K562 (cell line): ENCODE data around the gene GPER1. TPM values are rescaled to one million over a fixed set of nuclear protein-coding genes. Genes with fewer than 3 reads are reported as not detected.

ENCODE experiments used
- ATAC-seq: fragments of 200-7000 bp; cut with Tn5 transposase; 3 replicates; pipeline ENCODE4 v1.9.1; 2020; ENCODE audit warnings: moderate library complexity
- BruUV-seq: library from RNA; stranded (reverse); fragments of 400-500 nt; replicated peaks from 2 replicates; lab custom pipeline; 2021; lab: Mats Ljungman, UMichigan
- CTCF ChIA-PET: fragments of 300-600 bp; formaldehyde crosslinking; extraction: SDS; loops from one replicate; lab custom pipeline; 2021; ENCODE audit warnings: low intra/inter-chr PET ratio; lab: Yijun Ruan, JAX
- POLR2A ChIA-PET: fragments of 300-600, 350-650 bp; sonication (Branson Sonifier 250); formaldehyde crosslinking; extraction: SDS; loops from one replicate; lab custom pipeline; 2021; ENCODE audit warnings: antibody characterized with exemption, inconsistent platforms; lab: Yijun Ruan, JAX
- DNase-seq, 4 experiments: peaks; one replicate each; pipeline versions ENCODE4 v3.0.0 to v3.0.0-alpha.2; 2011 to 2018; ENCODE audit warnings: low spot score in 3 of 4, mixed read lengths in 3 of 4; ENCODE audit errors: extremely low read depth in 1 of 4
- FAIRE-seq: peaks from 2 replicates; lab custom pipeline; 2011; peaks lifted over from hg19 to GRCh38; lab: Jason Lieb, UNC
- H2AFZ ChIP-seq: 2 replicates; pipeline ENCODE4 v1.6.0; 2011; ENCODE audit warnings: low read depth, low read length, control low read depth, inconsistent platforms
- H3K27ac ChIP-seq: fragments of 200-600 bp; 3 replicates; pipeline ENCODE4 v1.8.0; 2011; ENCODE audit warnings: low read depth, mild to moderate bottlenecking, control low read depth, inconsistent platforms, low read length, moderate library complexity, mixed read lengths; ENCODE audit errors: extremely low read depth
- H3K27me3 ChIP-seq, 2 experiments: fragments of 300-600 bp in 1 of 2; 2 replicates in 1 of 2; 3 replicates in 1 of 2; pipeline versions ENCODE4 v1.6.0 to v1.8.0; 2011; ENCODE audit warnings: inconsistent platforms in 2 of 2, low read length in 2 of 2, mild to moderate bottlenecking in 1 of 2, mixed read lengths in 1 of 2, moderate library complexity in 1 of 2; ENCODE audit not compliant: control insufficient read depth in 2 of 2, insufficient read depth in 2 of 2
- H3K36me3 ChIP-seq: fragments of 300-600 bp; 3 replicates; pipeline ENCODE4 v1.8.0; 2011; ENCODE audit warnings: mild to moderate bottlenecking, low read length, inconsistent platforms; ENCODE audit not compliant: control insufficient read depth, insufficient read depth
- H3K4me1 ChIP-seq, 2 experiments: fragments of 200-600 bp in 1 of 2; replicated peaks in 1 of 2; 2 replicates in 1 of 2; 3 replicates in 1 of 2; pipeline versions ENCODE4 v1.5.1 to v1.8.0; 2011; ENCODE audit warnings: inconsistent platforms in 2 of 2, low read length in 2 of 2, mild to moderate bottlenecking in 1 of 2, mixed read lengths in 1 of 2, moderate library complexity in 1 of 2; ENCODE audit not compliant: control insufficient read depth in 2 of 2, insufficient read depth in 2 of 2
- H3K4me2 ChIP-seq: 2 replicates; pipeline ENCODE4 v1.6.1; 2011; ENCODE audit warnings: low read length, control low read depth, inconsistent platforms, mixed read lengths; ENCODE audit not compliant: insufficient read depth
- H3K4me3 ChIP-seq: fragments of 200-600 bp; sonication (generic), shearing (Covaris generic); 2 replicates; pipeline ENCODE4 v1.5.1; 2016; ENCODE audit warnings: control low read depth, inconsistent platforms
- H3K79me2 ChIP-seq: fragments of 200-600 bp; 3 replicates; pipeline ENCODE4 v1.8.0; 2011; ENCODE audit warnings: low read length, inconsistent platforms; ENCODE audit not compliant: control insufficient read depth, insufficient read depth
- H3K9ac ChIP-seq, 2 experiments: 2 replicates each; pipeline versions ENCODE4 v1.6.0 to v1.6.1; 2011; ENCODE audit warnings: low read depth in 2 of 2, low read length in 2 of 2, control low read depth in 1 of 2, inconsistent platforms in 1 of 2, mild to moderate bottlenecking in 1 of 2, mixed read lengths in 1 of 2; ENCODE audit not compliant: insufficient read depth in 1 of 2
- H3K9me1 ChIP-seq: one replicate; pipeline ENCODE4 v1.6.0; 2011; ENCODE audit warnings: inconsistent platforms, mild to moderate bottlenecking, low read length, moderate library complexity; ENCODE audit not compliant: control insufficient read depth, insufficient read depth
- H3K9me3 ChIP-seq: replicated peaks from 2 replicates; pipeline ENCODE4 v1.5.1; 2011; ENCODE audit warnings: low read depth, low read length, inconsistent platforms; ENCODE audit not compliant: control insufficient read depth, insufficient read depth
- H4K20me1 ChIP-seq: replicated peaks from 2 replicates; pipeline ENCODE4 v1.6.1; 2011; ENCODE audit warnings: low read length, inconsistent platforms, mixed read lengths; ENCODE audit not compliant: control insufficient read depth, insufficient read depth
- ARID4B ChIP-seq: sonication (generic); formaldehyde crosslinking; IDR thresholded peaks from 2 replicates; pipeline ENCODE4 v1.8.0; 2022; ENCODE audit warnings: mild to moderate bottlenecking, missing genetic modification reagents
- PHF20 ChIP-seq: fragments of 450-650 bp; IDR thresholded peaks from 2 replicates; pipeline ENCODE4 v1.6.1; 2018; ENCODE audit not compliant: partially characterized antibody
- RFX1 ChIP-seq: fragments of 450-650 bp; IDR thresholded peaks from 2 replicates; pipeline ENCODE4 v1.6.1; 2016; ENCODE audit warnings: mild to moderate bottlenecking, moderate library complexity
- STAT5A ChIP-seq: IDR thresholded peaks from 2 replicates; pipeline ENCODE4 v1.6.1; 2012; ENCODE audit warnings: low read length, inconsistent platforms, borderline replicate concordance
- STAT5B ChIP-seq: fragments of 250-450 bp; sonication (Bioruptor Pico); IDR thresholded peaks from 2 replicates; pipeline ENCODE4 v1.8.0; 2021; ENCODE audit warnings: mild to moderate bottlenecking, inconsistent platforms
- ZNF12 ChIP-seq: sonication (generic); formaldehyde crosslinking; IDR thresholded peaks from 2 replicates; pipeline ENCODE4 v1.4.0; 2020; ENCODE audit warnings: mild to moderate bottlenecking, missing genetic modification reagents
- ZNF408 ChIP-seq: fragments of 250-450 bp; sonication (Bioruptor Pico); IDR thresholded peaks from 2 replicates; pipeline ENCODE4 v1.4.0; 2020; ENCODE audit warnings: low read depth, mild to moderate bottlenecking, moderate library complexity
- WGBS: fragments of 100-300 bp; shearing (Covaris generic); methylation state at CpG from one replicate; pipeline ENCODE4 v1.1.6; 2016; ENCODE audit warnings: low coverage, mixed read lengths; ENCODE audit not compliant: insufficient coverage; ENCODE audit errors: missing lambda C conversion rate; 5-methylcytosine and 5-hydroxymethylcytosine counted together
- in situ Hi-C: fragments of 300-500 bp; cut with MboI; formaldehyde crosslinking; loops from 4 replicates; pipeline ENCODE4 v1.15.0; 2018; ENCODE audit warnings: inconsistent platforms, mixed read lengths
- intact Hi-C: fragments of 100-400 bp; cut with micrococcal nuclease; formaldehyde crosslinking; loops from 2 replicates; pipeline ENCODE4 v1.14.2; 2022
- polyA plus RNA-seq, 8 experiments: library from polyadenylated mRNA; depleted of rRNA in 4 of 8; stranded (reverse) in 5 of 8; unstranded in 3 of 8; fragments of >200 nt; fragmentation: Nextera tagmentation in 2 of 8; fragmentation: Illumina TruSeq in 1 of 8; extraction: Ambion mirVana in 2 of 8; extraction: Trizol in 1 of 8; gene quantifications; 2 replicates each; pipeline versions ENCODE4 v1.2.1 to v1.2.3, GENCODE V29; 2011 to 2014; ENCODE audit warnings: inconsistent platforms in 1 of 8, missing spikeins in 1 of 8
- total RNA-seq, 7 experiments: library from RNA; depleted of rRNA in 6 of 7; stranded (reverse); fragments of >200 nt in 6 of 7; fragmentation: Illumina TruSeq in 2 of 7; extraction: Trizol in 2 of 7; gene quantifications; 2 replicates each; pipeline versions ENCODE4 v1.2.1 to v1.2.3, GENCODE V29; 2011 to 2021; ENCODE audit warnings: low replicate concordance in 1 of 7
- TF ChIP-seq, protein P1 (sequence below): conservative IDR thresholded peaks from 2 replicates; pipeline ENCODE4 v1.6.1; 2011; ENCODE audit warnings: low read depth, mild to moderate bottlenecking, low read length; ENCODE audit not compliant: control insufficient read depth
- TF ChIP-seq, protein P2 (sequence below): sonication (generic); formaldehyde crosslinking; IDR thresholded peaks from 2 replicates; pipeline ENCODE4 v1.8.1; 2023; ENCODE audit warnings: mild to moderate bottlenecking, missing genetic modification reagents

The GPER1 gene
- total and polyA plus RNA-seq, 9 of the 15 experiments (the other 6 are each of a cell fraction or from before 2014, with no cell fraction given): 0.04 to 0.09 (median 0.08) TPM; not detected in 6

DNA sequence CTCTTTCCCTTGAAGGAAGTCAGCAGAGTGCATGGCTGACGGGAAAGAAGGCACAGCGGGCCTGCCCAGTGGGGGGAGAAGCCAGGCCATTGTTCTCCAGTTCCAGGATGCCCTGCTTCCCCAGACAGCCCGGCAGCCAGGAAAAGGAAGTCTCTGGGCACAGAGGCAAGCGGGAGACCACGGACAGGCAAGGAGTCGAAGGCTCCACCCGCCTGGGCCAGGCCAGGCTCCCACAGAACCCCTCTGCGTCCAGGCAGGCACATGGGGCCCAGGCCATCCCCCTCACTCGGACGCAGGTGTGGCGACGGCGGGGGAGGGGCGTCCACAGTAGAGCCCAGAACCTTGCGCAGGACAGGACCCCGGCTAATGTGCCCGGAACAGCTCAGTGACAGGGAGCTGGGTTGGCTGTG is 34.9 kb upstream of the GPER1 start (continued):
- TF ChIP-seq, protein P1, sequence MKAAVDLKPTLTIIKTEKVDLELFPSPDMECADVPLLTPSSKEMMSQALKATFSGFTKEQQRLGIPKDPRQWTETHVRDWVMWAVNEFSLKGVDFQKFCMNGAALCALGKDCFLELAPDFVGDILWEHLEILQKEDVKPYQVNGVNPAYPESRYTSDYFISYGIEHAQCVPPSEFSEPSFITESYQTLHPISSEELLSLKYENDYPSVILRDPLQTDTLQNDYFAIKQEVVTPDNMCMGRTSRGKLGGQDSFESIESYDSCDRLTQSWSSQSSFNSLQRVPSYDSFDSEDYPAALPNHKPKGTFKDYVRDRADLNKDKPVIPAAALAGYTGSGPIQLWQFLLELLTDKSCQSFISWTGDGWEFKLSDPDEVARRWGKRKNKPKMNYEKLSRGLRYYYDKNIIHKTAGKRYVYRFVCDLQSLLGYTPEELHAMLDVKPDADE: no peak
- TF ChIP-seq STAT5A (no peak), ZNF408 (CRISPR knock-in tag) (no peak), ZNF12 (CRISPR knock-in tag) (no peak), STAT5B (CRISPR knock-in tag) (no peak)

- no peak overlapping the region for H3K4me3 ChIP-seq
- TF ChIP-seq, protein P2, sequence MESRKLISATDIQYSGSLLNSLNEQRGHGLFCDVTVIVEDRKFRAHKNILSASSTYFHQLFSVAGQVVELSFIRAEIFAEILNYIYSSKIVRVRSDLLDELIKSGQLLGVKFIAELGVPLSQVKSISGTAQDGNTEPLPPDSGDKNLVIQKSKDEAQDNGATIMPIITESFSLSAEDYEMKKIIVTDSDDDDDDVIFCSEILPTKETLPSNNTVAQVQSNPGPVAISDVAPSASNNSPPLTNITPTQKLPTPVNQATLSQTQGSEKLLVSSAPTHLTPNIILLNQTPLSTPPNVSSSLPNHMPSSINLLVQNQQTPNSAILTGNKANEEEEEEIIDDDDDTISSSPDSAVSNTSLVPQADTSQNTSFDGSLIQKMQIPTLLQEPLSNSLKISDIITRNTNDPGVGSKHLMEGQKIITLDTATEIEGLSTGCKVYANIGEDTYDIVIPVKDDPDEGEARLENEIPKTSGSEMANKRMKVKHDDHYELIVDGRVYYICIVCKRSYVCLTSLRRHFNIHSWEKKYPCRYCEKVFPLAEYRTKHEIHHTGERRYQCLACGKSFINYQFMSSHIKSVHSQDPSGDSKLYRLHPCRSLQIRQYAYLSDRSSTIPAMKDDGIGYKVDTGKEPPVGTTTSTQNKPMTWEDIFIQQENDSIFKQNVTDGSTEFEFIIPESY (CRISPR knock-in tag): no peak
- TF ChIP-seq RFX1 (no peak), PHF20 (no peak), ARID4B (CRISPR knock-in tag) (0 out of 2 replicates have a peak, but pooled peaks have one; percentile 8)
- H4K20me1 ChIP-seq: no peaks in the 10 kb centered on the region
- peaks cover 21 to 87% of the 10 kb centered on the region in 2 experiments for H3K4me1 ChIP-seq
- peaks cover 10% of the 10 kb centered on the region; the same call in 1 of the 3 replicates for H3K79me2 ChIP-seq
- ATAC-seq (no peak), DNase-seq (no peak), FAIRE-seq (no peak)
- H3K27ac ChIP-seq: no peak overlapping the region
- peak overlapping the region in 1 of 2 experiments; percentile 79; a peak in 2 of 4 replicates for H3K9ac ChIP-seq
- H3K36me3 ChIP-seq: peaks cover 6% of the 10 kb centered on the region; the same call in 1 of the 3 replicates
- ChIA-PET CTCF (no interaction called here), POLR2A (interaction anchor here (0.6 to 1.0 kb wide), 4 partner anchors 9 to 112 kb away, joined by 3 to 5 read pairs (median 4); partner anchors contain the start of gene GPR146)
- H3K9me3 ChIP-seq: no peaks in the 10 kb centered on the region
- no peak overlapping the region for H3K4me2 ChIP-seq
- intact Hi-C loops: no loop called here
- 89% methylated on average over 12 of the region's 17 CpGs for WGBS
- BruUV-seq: no TSS peak
- in situ Hi-C loops: no loop called here
- no peaks in the 10 kb centered on the region for H3K27me3 ChIP-seq
- H3K9me1 ChIP-seq: no peaks in the 10 kb centered on the region
- no peak overlapping the region for H2AFZ ChIP-seq
Observed at GRCh38 chr7:1053816-1054370, 34.0 kb upstream of the GPER1 start.
